IMR-90 (cell line): ENCODE data around the gene ANK3. TPM values are rescaled to one million over a fixed set of nuclear protein-coding genes. Genes with fewer than 3 reads are reported as not detected.

Experiments used
- ATAC-seq: fragments of 200-7000 bp; cut with Tn5 transposase; 2 replicates; pipeline ENCODE4 v1.9.1; 2020; ENCODE audit warnings: low read depth, mild to moderate bottlenecking, moderate library complexity
- BruUV-seq: library from RNA; stranded (reverse); fragments of 400-500 nt; replicated peaks from 2 replicates; lab custom pipeline; 2021; lab: Mats Ljungman, UMichigan
- CTCF ChIA-PET: fragments of 300-600 bp; formaldehyde crosslinking; extraction: SDS; loops from one replicate; lab custom pipeline; 2021; ENCODE audit warnings: antibody characterized with exemption; lab: Yijun Ruan, JAX
- POLR2A ChIA-PET: fragments of 300-600 bp; sonication (Branson Sonifier 250); formaldehyde crosslinking; loops from one replicate; lab custom pipeline; 2022; ENCODE audit warnings: antibody characterized with exemption; ENCODE audit not compliant: unreplicated experiment; lab: Charles Lee
- DNase-seq: peaks from one replicate; pipeline ENCODE4 v3.0.0; 2013
- H2AFZ ChIP-seq: replicated peaks from 2 replicates; pipeline ENCODE3; 2013; ENCODE audit warnings: low read length, mild to moderate bottlenecking; ENCODE audit not compliant: poor library complexity
- H2AK5ac ChIP-seq: 2 replicates; pipeline ENCODE4 v1.6.1; 2013; ENCODE audit warnings: low read depth, low read length, inconsistent platforms
- H2AK9ac ChIP-seq: replicated peaks from 2 replicates; pipeline ENCODE3; 2013; ENCODE audit warnings: mild to moderate bottlenecking, low read depth, low read length, moderate library complexity; ENCODE audit not compliant: poor library complexity
- H2BK120ac ChIP-seq: 2 replicates; pipeline ENCODE4 v1.6.1; 2013; ENCODE audit warnings: low read depth, low read length, inconsistent platforms
- H2BK15ac ChIP-seq: 3 replicates; pipeline ENCODE4 v1.6.1; 2013; ENCODE audit warnings: low read depth, low read length, inconsistent platforms
- H2BK20ac ChIP-seq: 2 replicates; pipeline ENCODE4 v1.6.1; 2013; ENCODE audit warnings: low read depth, mild to moderate bottlenecking, inconsistent platforms, low read length, moderate library complexity
- H2BK5ac ChIP-seq: 2 replicates; pipeline ENCODE4 v1.6.1; 2013; ENCODE audit warnings: mild to moderate bottlenecking, low read depth, low read length, inconsistent platforms; ENCODE audit not compliant: poor library complexity, severe bottlenecking
- H3K14ac ChIP-seq: replicated peaks from 2 replicates; pipeline ENCODE4 v1.6.1; 2013; ENCODE audit warnings: low read depth, low read length, inconsistent platforms
- H3K18ac ChIP-seq: 2 replicates; pipeline ENCODE4 v1.6.1; 2013; ENCODE audit warnings: low read depth, low read length, control low read depth
- H3K23ac ChIP-seq: 2 replicates; pipeline ENCODE4 v1.6.1; 2013; ENCODE audit warnings: low read depth, low read length, inconsistent platforms
- H3K27ac ChIP-seq: 2 replicates; pipeline ENCODE4 v1.5.1; 2013; ENCODE audit warnings: mild to moderate bottlenecking, control low read depth, low read length; ENCODE audit not compliant: insufficient read depth
- H3K27me3 ChIP-seq: 2 replicates; pipeline ENCODE4 v1.6.1; 2013; ENCODE audit warnings: low read length; ENCODE audit not compliant: control insufficient read depth, insufficient read depth
- H3K36me3 ChIP-seq: 2 replicates; pipeline ENCODE4 v1.6.1; 2013; ENCODE audit warnings: low read length, mixed read lengths; ENCODE audit not compliant: control insufficient read depth, insufficient read depth
- H3K4ac ChIP-seq: 2 replicates; pipeline ENCODE4 v1.6.1; 2013; ENCODE audit warnings: low read depth, low read length, inconsistent platforms
- H3K4me1 ChIP-seq: 2 replicates; pipeline ENCODE4 v1.6.1; 2013; ENCODE audit warnings: low read length, mixed read lengths; ENCODE audit not compliant: control insufficient read depth, insufficient read depth
- H3K4me2 ChIP-seq: 2 replicates; pipeline ENCODE4 v1.6.1; 2013; ENCODE audit warnings: low read depth, mild to moderate bottlenecking, control low read depth, low read length, moderate library complexity
- H3K4me3 ChIP-seq: 2 replicates; pipeline ENCODE4 v1.5.1; 2013; ENCODE audit warnings: low read depth, mild to moderate bottlenecking, control low read depth, low read length, moderate library complexity; ENCODE audit not compliant: insufficient read depth
- H3K56ac ChIP-seq: 2 replicates; pipeline ENCODE4 v1.6.1; 2013; ENCODE audit warnings: low read length, inconsistent platforms; ENCODE audit not compliant: insufficient read depth; ENCODE audit errors: extremely low read depth
- H3K79me1 ChIP-seq, 2 experiments: 2 replicates each; pipeline ENCODE4 v1.6.1; 2013; ENCODE audit warnings: low read length in 2 of 2, inconsistent platforms in 1 of 2, low read depth in 1 of 2
- H3K9ac ChIP-seq: 2 replicates; pipeline ENCODE4 v1.6.1; 2013; ENCODE audit warnings: low read depth, low read length, control low read depth
- H3K9me1 ChIP-seq: 2 replicates; pipeline ENCODE4 v1.6.1; 2013; ENCODE audit warnings: low read length, inconsistent platforms; ENCODE audit not compliant: insufficient read depth
- H3K9me3 ChIP-seq: 2 replicates; pipeline ENCODE4 v1.6.1; 2013; ENCODE audit warnings: low read length; ENCODE audit not compliant: control insufficient read depth, insufficient read depth
- H4K20me1 ChIP-seq: 2 replicates; pipeline ENCODE4 v1.6.1; 2013; ENCODE audit warnings: low read length, inconsistent platforms; ENCODE audit not compliant: insufficient read depth
- H4K5ac ChIP-seq: 2 replicates; pipeline ENCODE4 v1.6.1; 2013; ENCODE audit warnings: mild to moderate bottlenecking, low read depth, low read length, control low read depth
- H4K8ac ChIP-seq, 2 experiments: 2 replicates each; pipeline ENCODE4 v1.6.1; 2013; ENCODE audit warnings: low read depth in 2 of 2, low read length in 2 of 2, control low read depth in 1 of 2, inconsistent platforms in 1 of 2
- H4K91ac ChIP-seq: 2 replicates; pipeline ENCODE4 v1.6.1; 2013; ENCODE audit warnings: low read depth, low read length, inconsistent platforms; ENCODE audit not compliant: insufficient read depth
- BHLHE40 ChIP-seq: fragments of 150-350 bp; IDR thresholded peaks from 2 replicates; pipeline ENCODE4 v1.6.1; 2016; ENCODE audit warnings: mild to moderate bottlenecking, low read depth, low read length
- CEBPB ChIP-seq: IDR thresholded peaks from 2 replicates; pipeline ENCODE4 v1.6.1; 2012; ENCODE audit warnings: low read depth, low read length, improper control_type of control experiment
- CHD1 ChIP-seq: IDR thresholded peaks from 2 replicates; pipeline ENCODE4 v1.6.1; 2012; ENCODE audit warnings: low read depth, low read length, improper control_type of control experiment
- FOS ChIP-seq: fragments of 150-350 bp; IDR thresholded peaks from 2 replicates; pipeline ENCODE4 v1.6.1; 2016; ENCODE audit warnings: low read depth, low read length
- MAFK ChIP-seq: IDR thresholded peaks from 2 replicates; pipeline ENCODE4 v1.6.1; 2012; ENCODE audit warnings: low read depth, low read length, improper control_type of control experiment
- MAZ ChIP-seq: IDR thresholded peaks from 2 replicates; pipeline ENCODE4 v1.6.1; 2012; ENCODE audit warnings: low read depth, mild to moderate bottlenecking, low read length, improper control_type of control experiment, moderate library complexity, borderline replicate concordance
- MXI1 ChIP-seq: IDR thresholded peaks from 2 replicates; pipeline ENCODE4 v1.6.1; 2012; ENCODE audit warnings: low read depth, mild to moderate bottlenecking, low read length, moderate library complexity, borderline replicate concordance
- NFE2L2 ChIP-seq: fragments of 150-350 bp; IDR thresholded peaks from 2 replicates; pipeline ENCODE4 v1.6.1; 2016; ENCODE audit warnings: low read depth, mild to moderate bottlenecking, low read length
- POLR2A ChIP-seq: IDR thresholded peaks from 2 replicates; pipeline ENCODE4 v1.6.1; 2012; ENCODE audit warnings: mild to moderate bottlenecking, low read depth, low read length
- RAD21 ChIP-seq: IDR thresholded peaks from 2 replicates; pipeline ENCODE4 v1.6.1; 2012; ENCODE audit warnings: low read length, improper control_type of control experiment
- RCOR1 ChIP-seq: IDR thresholded peaks from 2 replicates; pipeline ENCODE4 v1.6.1; 2012; ENCODE audit warnings: mild to moderate bottlenecking, low read length, improper control_type of control experiment; ENCODE audit not compliant: insufficient replicate concordance
- RFX5 ChIP-seq: IDR thresholded peaks from 2 replicates; pipeline ENCODE4 v1.8.0; 2012; ENCODE audit warnings: low read depth, mild to moderate bottlenecking, low read length, moderate library complexity
- SMC3 ChIP-seq: fragments of 150-350 bp; IDR thresholded peaks from 2 replicates; pipeline ENCODE4 v1.6.1; 2016; ENCODE audit warnings: low read depth, mild to moderate bottlenecking, antibody characterized with exemption, low read length, moderate library complexity
- USF2 ChIP-seq: fragments of 150-350 bp; IDR thresholded peaks from 2 replicates; pipeline ENCODE4 v1.6.1; 2017; ENCODE audit warnings: mild to moderate bottlenecking, antibody characterized with exemption, low read length, low read depth
- WGBS, 2 experiments: methylation state at CpG; one replicate each; pipeline versions ENCODE4 v1.1.5 to v1.1.7; 2013; ENCODE audit warnings: missing lambda C conversion rate in 2 of 2; ENCODE audit not compliant: insufficient read length in 1 of 2; ENCODE audit errors: extremely low coverage in 2 of 2; 5-methylcytosine and 5-hydroxymethylcytosine counted together
- dilution Hi-C: fragments of 300-500 bp; cut with HindIII; formaldehyde crosslinking; loops from one replicate; pipeline ENCODE4 v1.14.3; 2018; ENCODE audit warnings: low sequenced_read_pairs; ENCODE audit not compliant: unreplicated experiment
- in situ Hi-C: fragments of 300-500 bp; cut with MboI; formaldehyde crosslinking; loops from 3 replicates; pipeline ENCODE4 v1.14.3; 2019; ENCODE audit warnings: low sequenced_read_pairs, inconsistent platforms, mixed read lengths
- intact Hi-C: fragments of 100-400 bp; cut with micrococcal nuclease; formaldehyde crosslinking; loops from 2 replicates; pipeline ENCODE4 v1.10.0; 2022
- polyA plus RNA-seq, 3 experiments: library from polyadenylated mRNA; depleted of rRNA; stranded (reverse); fragments of >200 nt; gene quantifications; 2 replicates each; pipeline ENCODE4 v1.2.3, GENCODE V29; 2012; ENCODE audit warnings: low replicate concordance in 1 of 3
- total RNA-seq: library from RNA; depleted of rRNA; stranded (reverse); fragments of >200 nt; gene quantifications from 2 replicates; pipeline ENCODE4 v1.2.3, GENCODE V29; 2012
- TF ChIP-seq, protein P1 (sequence below): conservative IDR thresholded peaks from 2 replicates; pipeline ENCODE4 v1.5.1; 2012; ENCODE audit warnings: mild to moderate bottlenecking, low read depth, low read length, improper control_type of control experiment

ANK3 gene
- total and polyA plus RNA-seq, 2 of the 4 experiments (the other 2 are of a cell fraction): 0.63 to 1.8 TPM

DNA sequence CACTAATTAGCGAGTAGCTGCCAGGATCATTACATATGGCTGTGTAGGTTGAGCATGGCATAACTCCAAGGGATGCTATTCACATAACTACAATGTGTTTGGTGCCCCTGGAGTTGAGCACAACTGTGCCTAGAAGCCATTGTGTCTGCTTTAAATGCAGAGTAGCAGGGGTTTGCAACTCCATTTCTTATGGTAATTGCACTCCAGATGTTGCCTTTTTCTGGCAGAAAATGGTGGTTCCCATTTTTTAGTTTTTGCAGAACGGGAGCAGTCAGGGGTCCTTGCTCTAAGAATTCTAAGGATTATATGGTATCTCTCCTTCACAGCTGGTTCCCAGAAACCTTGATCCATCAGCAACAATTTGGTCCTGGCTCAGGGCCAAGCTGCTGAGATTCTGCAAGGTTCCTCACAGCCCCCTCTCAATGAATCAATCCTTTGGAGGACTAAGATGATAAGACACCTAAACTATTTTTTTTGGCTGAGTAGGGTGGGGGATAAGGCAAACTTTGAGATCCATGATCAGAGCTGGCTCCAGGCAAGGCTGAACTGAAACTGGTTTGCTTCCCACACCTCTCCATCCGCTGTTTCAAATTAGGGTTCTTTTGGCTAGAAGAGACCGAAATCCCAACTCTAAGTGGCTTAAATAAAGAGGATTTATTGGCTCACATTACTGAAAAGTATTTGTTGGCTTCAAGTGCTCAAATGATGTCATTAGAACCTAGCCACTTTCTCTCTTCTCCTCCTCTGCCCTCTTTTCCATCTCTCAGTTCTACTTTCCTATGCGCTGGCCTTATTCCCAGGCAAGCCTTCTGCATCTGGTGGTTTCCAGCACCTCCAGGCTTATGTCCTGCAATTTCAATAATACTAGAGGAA lies 385.8 kb downstream of the ANK3 start:
- H3K14ac ChIP-seq: no peak overlapping the region
- H4K5ac ChIP-seq: no peak overlapping the region
- ChIA-PET POLR2A (no interaction called here), CTCF (interaction anchor here (0.6 kb wide), 1 partner anchor 231 kb away, joined by 3 read pairs; no protein-coding TSS in a partner anchor)
- no peak overlapping the region for H3K4me3 ChIP-seq
- H3K36me3 ChIP-seq: no peaks in the 10 kb centered on the region
- H3K9me3 ChIP-seq: no peaks in the 10 kb centered on the region
- no TSS peak for BruUV-seq
- no peak overlapping the region for H4K8ac ChIP-seq
- no peaks in the 10 kb centered on the region for H3K9me1 ChIP-seq
- no peak overlapping the region for H3K56ac ChIP-seq
- no peak overlapping the region for H3K27ac ChIP-seq
- no peaks in the 10 kb centered on the region for H3K4me1 ChIP-seq
- H4K91ac ChIP-seq: no peak overlapping the region
- H3K4ac ChIP-seq: no peak overlapping the region
- no peak overlapping the region for H2BK120ac ChIP-seq
- no peak overlapping the region for H2BK20ac ChIP-seq
- no peak overlapping the region for H2AK5ac ChIP-seq
- WGBS, 2 experiments: 83% methylated on average over 1 of the region's 5 CpGs; no CpG with 5 or more reads in 1 of the 2 experiments
- H2BK5ac ChIP-seq: no peak overlapping the region
- no peak overlapping the region for H3K4me2 ChIP-seq
- DNase-seq: no peak
- H4K20me1 ChIP-seq: no peaks in the 10 kb centered on the region
- in situ Hi-C loops: no loop called here
- no peak overlapping the region for H2BK15ac ChIP-seq
- H2AK9ac ChIP-seq: no peak overlapping the region
- H3K9ac ChIP-seq: no peak overlapping the region
- no peak for ATAC-seq
- intact Hi-C loops: no loop called here
- dilution Hi-C loops: no loop called here
- H3K79me1 ChIP-seq: no peaks in the 10 kb centered on the region
- no peak overlapping the region for H2AFZ ChIP-seq
- no peak overlapping the region for H3K18ac ChIP-seq
- no peak overlapping the region for H3K23ac ChIP-seq
- H3K27me3 ChIP-seq: no peaks in the 10 kb centered on the region
- no peak for TF ChIP-seq USF2
- no peak for TF ChIP-seq RFX5
- TF ChIP-seq, protein P1, sequence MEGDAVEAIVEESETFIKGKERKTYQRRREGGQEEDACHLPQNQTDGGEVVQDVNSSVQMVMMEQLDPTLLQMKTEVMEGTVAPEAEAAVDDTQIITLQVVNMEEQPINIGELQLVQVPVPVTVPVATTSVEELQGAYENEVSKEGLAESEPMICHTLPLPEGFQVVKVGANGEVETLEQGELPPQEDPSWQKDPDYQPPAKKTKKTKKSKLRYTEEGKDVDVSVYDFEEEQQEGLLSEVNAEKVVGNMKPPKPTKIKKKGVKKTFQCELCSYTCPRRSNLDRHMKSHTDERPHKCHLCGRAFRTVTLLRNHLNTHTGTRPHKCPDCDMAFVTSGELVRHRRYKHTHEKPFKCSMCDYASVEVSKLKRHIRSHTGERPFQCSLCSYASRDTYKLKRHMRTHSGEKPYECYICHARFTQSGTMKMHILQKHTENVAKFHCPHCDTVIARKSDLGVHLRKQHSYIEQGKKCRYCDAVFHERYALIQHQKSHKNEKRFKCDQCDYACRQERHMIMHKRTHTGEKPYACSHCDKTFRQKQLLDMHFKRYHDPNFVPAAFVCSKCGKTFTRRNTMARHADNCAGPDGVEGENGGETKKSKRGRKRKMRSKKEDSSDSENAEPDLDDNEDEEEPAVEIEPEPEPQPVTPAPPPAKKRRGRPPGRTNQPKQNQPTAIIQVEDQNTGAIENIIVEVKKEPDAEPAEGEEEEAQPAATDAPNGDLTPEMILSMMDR: no peak
- TF ChIP-seq FOS: no peak
- TF ChIP-seq NFE2L2: no peak
- no peak for TF ChIP-seq SMC3
- TF ChIP-seq MAFK: no peak
- TF ChIP-seq BHLHE40: no peak
- TF ChIP-seq RAD21: no peak
- TF ChIP-seq CEBPB: no peak
- TF ChIP-seq MXI1: no peak
- TF ChIP-seq CHD1: no peak
- no peak for TF ChIP-seq RCOR1
- TF ChIP-seq POLR2A: no peak
- no peak for TF ChIP-seq MAZ
